ENCODE results near the gene ANKRD23. TPM values are rescaled to one million over a fixed set of nuclear protein-coding genes. Genes with fewer than 3 reads are reported as not detected.
A peak's percentile ranks its signal among the peaks of the same experiment; 100 is the strongest.
"Not testable (repeated sequence)": the region's sequence is repeated elsewhere in the genome, so short reads cannot be mapped to it uniquely, and the experiment has no call there.

ANKRD23 gene
- total and polyA plus RNA-seq, 11 donors: 0.96 to 26.7 (median 7.9) TPM

DNA sequence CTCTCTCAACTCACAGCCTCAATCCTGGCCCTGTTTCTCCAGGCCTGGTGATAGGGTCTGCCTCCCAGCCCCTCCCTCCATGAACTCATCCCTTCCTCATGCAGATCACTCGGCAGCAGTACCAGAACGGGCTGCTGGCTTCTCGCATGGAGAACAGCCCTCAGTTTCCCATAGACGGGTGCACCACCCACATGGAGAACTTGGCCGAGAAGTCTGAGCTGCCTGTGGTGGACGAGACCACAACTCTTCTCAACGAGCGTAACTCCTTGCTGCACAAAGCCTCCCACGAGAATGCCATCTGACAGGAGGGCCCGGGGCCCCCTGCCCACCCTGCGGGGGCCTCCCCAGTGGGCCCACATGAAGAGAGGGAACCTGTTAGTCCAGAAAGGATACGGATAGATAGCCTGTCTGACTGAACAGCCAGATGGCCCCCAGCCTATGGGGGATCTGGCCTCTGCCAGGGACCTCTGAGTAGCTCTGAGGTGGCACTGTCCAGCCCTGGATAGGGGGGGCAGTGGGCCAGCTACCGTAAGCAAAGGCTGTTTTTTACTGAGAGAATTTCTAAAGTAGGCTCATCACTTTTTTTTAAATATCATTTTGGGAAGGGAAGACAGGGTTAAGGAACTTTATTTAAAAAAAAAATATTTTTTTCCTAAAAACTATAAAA is 34.5 kb downstream of the ANKRD23 start:
- no peak for TF ChIP-seq POLR2A (IDR thresholded peaks at IDR 0.05)
- TF ChIP-seq, protein P1, sequence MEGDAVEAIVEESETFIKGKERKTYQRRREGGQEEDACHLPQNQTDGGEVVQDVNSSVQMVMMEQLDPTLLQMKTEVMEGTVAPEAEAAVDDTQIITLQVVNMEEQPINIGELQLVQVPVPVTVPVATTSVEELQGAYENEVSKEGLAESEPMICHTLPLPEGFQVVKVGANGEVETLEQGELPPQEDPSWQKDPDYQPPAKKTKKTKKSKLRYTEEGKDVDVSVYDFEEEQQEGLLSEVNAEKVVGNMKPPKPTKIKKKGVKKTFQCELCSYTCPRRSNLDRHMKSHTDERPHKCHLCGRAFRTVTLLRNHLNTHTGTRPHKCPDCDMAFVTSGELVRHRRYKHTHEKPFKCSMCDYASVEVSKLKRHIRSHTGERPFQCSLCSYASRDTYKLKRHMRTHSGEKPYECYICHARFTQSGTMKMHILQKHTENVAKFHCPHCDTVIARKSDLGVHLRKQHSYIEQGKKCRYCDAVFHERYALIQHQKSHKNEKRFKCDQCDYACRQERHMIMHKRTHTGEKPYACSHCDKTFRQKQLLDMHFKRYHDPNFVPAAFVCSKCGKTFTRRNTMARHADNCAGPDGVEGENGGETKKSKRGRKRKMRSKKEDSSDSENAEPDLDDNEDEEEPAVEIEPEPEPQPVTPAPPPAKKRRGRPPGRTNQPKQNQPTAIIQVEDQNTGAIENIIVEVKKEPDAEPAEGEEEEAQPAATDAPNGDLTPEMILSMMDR (IDR thresholded peaks at IDR 0.05): no peak
- Histone ChIP-seq H3K27ac (peak overlapping the region in 7 of 12 donors; percentile 21 to 78 (median 45)), H3K36me3 (peaks cover 0 to 33% (median 16%) of the 10 kb centered on the region in 9 donors), H3K9me3 (no peaks in the 10 kb centered on the region), H3K4me3 (no peak overlapping the region), H3K4me1 (peaks cover 0 to 51% (median 32%) of the 10 kb centered on the region in 12 donors), H3K27me3 (no peaks in the 10 kb centered on the region)
- intact Hi-C loops (cut with DNase I): no loop called here
- 67 to 84% (median 80%) methylated on average over 11 to 13 of the region's 13 CpGs for WGBS, 4 donors
- ATAC-seq (no peak), DNase-seq (no peak)

GRCh38 chr2:96808176-96808837 is 35.5 kb downstream of the ANKRD23 start:
- no peaks in the 10 kb centered on the region for H3K9me3 ChIP-seq
- H3K4me3 ChIP-seq: no peak overlapping the region
- H3K4me1 ChIP-seq: peaks cover 0 to 47% (median 32%) of the 10 kb centered on the region in 12 donors
- intact Hi-C loops (cut with DNase I): no loop called here
- peak overlapping the region in 5 of 12 donors; percentile 45 to 78 (median 63) for H3K27ac ChIP-seq
- no peak for TF ChIP-seq POLR2A (IDR thresholded peaks at IDR 0.05)
- TF ChIP-seq, protein P1 (IDR thresholded peaks at IDR 0.05): no peak
- ATAC-seq (peak; percentile 70 to 79 (median 74)), DNase-seq (peak in 3 of 5 donors; percentile 55 to 79 (median 75))
- 63 to 69% (median 64%) methylated on average over 10 of the region's 10 CpGs for WGBS, 4 donors
- H3K36me3 ChIP-seq: peaks cover 0 to 35% (median 16%) of the 10 kb centered on the region in 9 donors
- no peaks in the 10 kb centered on the region for H3K27me3 ChIP-seq

- ATAC-seq (no peak), DNase-seq (no peak)
- no peaks in the 10 kb centered on the region for H3K27me3 ChIP-seq
- H3K36me3 ChIP-seq: peaks cover 0 to 41% (median 23%) of the 10 kb centered on the region in 9 donors
- H3K4me1 ChIP-seq: peaks cover 0 to 38% (median 27%) of the 10 kb centered on the region in 12 donors
- intact Hi-C loops (cut with DNase I): no loop called here
- H3K27ac ChIP-seq: peak overlapping the region in 1 of 12 donors; percentile 67
- no peak overlapping the region for H3K4me3 ChIP-seq
- 94 to 97% (median 96%) methylated on average over 10 of the region's 10 CpGs for WGBS, 4 donors
- H3K9me3 ChIP-seq: no peaks in the 10 kb centered on the region
- TF ChIP-seq, protein P1 (IDR thresholded peaks at IDR 0.05): no peak
- TF ChIP-seq POLR2A (IDR thresholded peaks at IDR 0.05): no peak
These were observed 36.7 kb downstream of the ANKRD23 start for GRCh38 chr2:96807127-96807471.

- TF ChIP-seq, protein P1 (IDR thresholded peaks at IDR 0.05): no peak
- TF ChIP-seq POLR2A (IDR thresholded peaks at IDR 0.05): no peak
- peak overlapping the region in 1 of 12 donors; percentile 3 for H3K4me3 ChIP-seq
- peaks cover 0 to 34% (median 22%) of the 10 kb centered on the region in 12 donors for H3K4me1 ChIP-seq
- H3K36me3 ChIP-seq: peaks cover 0 to 46% (median 25%) of the 10 kb centered on the region in 9 donors
- H3K27me3 ChIP-seq: no peaks in the 10 kb centered on the region
- ATAC-seq (no peak), DNase-seq (no peak)
- intact Hi-C loops (cut with DNase I): no loop called here
- 88 to 91% (median 89%) methylated on average over 23 of the region's 23 CpGs for WGBS, 4 donors
- H3K27ac ChIP-seq: peak overlapping the region in 1 of 12 donors; percentile 67
- no peaks in the 10 kb centered on the region for H3K9me3 ChIP-seq
These were observed 37.2 kb downstream of the ANKRD23 start for GRCh38 chr2:96806468-96807126.

GRCh38 chr2:96805946-96806345 is 37.9 kb downstream of the ANKRD23 start:
- 95 to 97% (median 96%) methylated on average over 8 to 18 of the region's 20 CpGs for WGBS, 4 donors
- peak overlapping the region in 1 of 12 donors; percentile 67 for H3K27ac ChIP-seq
- DNase-seq; intact Hi-C loops (cut with DNase I); H3K4me3 ChIP-seq; H3K27me3 ChIP-seq; ATAC-seq; H3K9me3 ChIP-seq: not testable (repeated sequence)
- peaks cover 0 to 28% (median 16%) of the 10 kb centered on the region in 12 donors for H3K4me1 ChIP-seq
- peaks cover 0 to 46% (median 25%) of the 10 kb centered on the region in 9 donors for H3K36me3 ChIP-seq

Measured in heart left ventricle (tissue), 16 donors.